Measurements from ENCODE around the gene RNASEH2B. TPM values are rescaled to one million over a fixed set of nuclear protein-coding genes. Genes with fewer than 3 reads are reported as not detected.

RNASEH2B gene
- total and polyA plus RNA-seq, 9 of the 15 experiments (the other 6 are each of a cell fraction or from before 2014, with no cell fraction given), result 26.3 to 109 (median 62.5) TPM

- H3K4me1 ChIP-seq (replicated peaks in 1 of 2; ENCODE audit: control insufficient read depth in 2 of 2, insufficient read depth in 2 of 2, low read length in 2 of 2), result no peaks in the 10 kb centered on the region
- H3K79me2 ChIP-seq (ENCODE audit: control insufficient read depth, insufficient read depth, low read length), result no peaks in the 10 kb centered on the region
- H2AFZ ChIP-seq (ENCODE audit: low read depth, low read length), result no peak overlapping the region
- ChIA-PET CTCF (ENCODE audit: low intra/inter-chr PET ratio) (no interaction called here), POLR2A (interaction anchor here (0.7 kb wide), 1 partner anchor 43 kb away, joined by 4 read pairs; no protein-coding TSS in a partner anchor)
- H3K36me3 ChIP-seq (ENCODE audit: control insufficient read depth, insufficient read depth, low read length), result no peaks in the 10 kb centered on the region
- in situ Hi-C loops (cut with MboI), result no loop called here
- TF ChIP-seq IFI16 (CRISPR knock-in tag; IDR thresholded peaks at IDR 0.05) (no peak), GMEB1 (CRISPR knock-in tag; IDR thresholded peaks at IDR 0.05) (no peak), BHLHE40 (IDR thresholded peaks at IDR 0.05; ENCODE audit: low read length) (no peak), RBBP5 (IDR thresholded peaks at IDR 0.05; ENCODE audit: borderline replicate concordance, insufficient read depth, low read length, poor library complexity, severe bottlenecking) (no peak), KDM1A (IDR thresholded peaks at IDR 0.05) (no peak), ETV1 (tag; conservative IDR thresholded peaks at IDR 0.05; ENCODE audit: low read depth) (no peak), ZFP91 (CRISPR knock-in tag; IDR thresholded peaks at IDR 0.05) (no peak), XRCC4 (IDR thresholded peaks at IDR 0.05; ENCODE audit: extremely low read depth, insufficient read depth, insufficient read length) (no peak)
- no peak overlapping the region for H3K9ac ChIP-seq (ENCODE audit: insufficient read depth in 1 of 2, low read depth in 2 of 2, low read length in 2 of 2)
- H4K20me1 ChIP-seq (replicated peaks; ENCODE audit: control insufficient read depth, insufficient read depth, low read length), result no peaks in the 10 kb centered on the region
- H3K9me3 ChIP-seq (replicated peaks; ENCODE audit: control insufficient read depth, insufficient read depth, low read depth, low read length), result no peaks in the 10 kb centered on the region
- ATAC-seq, result no peak
- no peaks in the 10 kb centered on the region for H3K9me1 ChIP-seq (ENCODE audit: control insufficient read depth, insufficient read depth, low read length)
- H3K27me3 ChIP-seq (ENCODE audit: control insufficient read depth in 2 of 2, insufficient read depth in 2 of 2, low read length in 2 of 2), result peaks cover 14 to 36% of the 10 kb centered on the region in 2 experiments; a peak in 4 of 5 replicates
- BruUV-seq (replicated peaks), result no TSS peak
- no peak overlapping the region for H3K27ac ChIP-seq (ENCODE audit: extremely low read depth, low read depth, low read length)
- no peak for DNase-seq (ENCODE audit: extremely low read depth in 1 of 4, low spot score in 3 of 4)
- H3K4me2 ChIP-seq (ENCODE audit: insufficient read depth, low read length), result no peak overlapping the region
- intact Hi-C loops (cut with micrococcal nuclease), result no loop called here
- FAIRE-seq, result no peak
- H3K4me3 ChIP-seq, result no peak overlapping the region
- WGBS (ENCODE audit: insufficient coverage, low coverage, missing lambda C conversion rate), result 5% methylated on average over 11 of the region's 15 CpGs
Observed at GRCh38 chr13:51000571-51001260, 91.1 kb downstream of the RNASEH2B start.

All from K562 (cell line).